GM23338 (cell line): ENCODE results near the gene NAA20. TPM values are rescaled to one million over a fixed set of nuclear protein-coding genes. Genes with fewer than 3 reads are reported as not detected.

Experiments used
- ATAC-seq: fragments of 200-7000 bp; cut with Tn5 transposase; 3 replicates; pipeline ENCODE4 v1.9.1; 2020
- DNase-seq: peaks from one replicate; pipeline ENCODE4 v3.0.0-alpha.2; 2015; ENCODE audit warnings: low spot score
- H2AFZ ChIP-seq: fragments of 200-600 bp; sonication (generic); 2 replicates; pipeline ENCODE4 v1.8.0; 2016; ENCODE audit warnings: antibody characterized with exemption, mild to moderate bottlenecking, moderate library complexity
- H3F3A ChIP-seq: fragments of 200-600 bp; sonication (generic); replicated peaks from 2 replicates; pipeline ENCODE4 v1.8.0; 2017; ENCODE audit warnings: antibody characterized with exemption, mixed run types, low read depth
- H3K27ac ChIP-seq: fragments of 200-600 bp; sonication (generic); 2 replicates; pipeline ENCODE4 v1.6.1; 2016; ENCODE audit warnings: low read depth
- H3K27me3 ChIP-seq: fragments of 200-600 bp; sonication (generic); 2 replicates; pipeline ENCODE4 v1.8.0; 2016; ENCODE audit warnings: mild to moderate bottlenecking, mixed run types, moderate library complexity; ENCODE audit not compliant: insufficient read depth
- H3K36me3 ChIP-seq: fragments of 200-600 bp; sonication (generic); 2 replicates; pipeline ENCODE4 v1.8.0; 2016; ENCODE audit warnings: mild to moderate bottlenecking; ENCODE audit not compliant: insufficient read depth
- H3K4me1 ChIP-seq: fragments of 200-600 bp; sonication (generic); 2 replicates; pipeline ENCODE4 v1.8.0; 2016; ENCODE audit warnings: mild to moderate bottlenecking, moderate library complexity; ENCODE audit not compliant: insufficient read depth
- H3K4me2 ChIP-seq: fragments of 200-600 bp; sonication (generic); 2 replicates; pipeline ENCODE4 v1.7.1; 2017; ENCODE audit warnings: mixed run types
- H3K4me3 ChIP-seq: fragments of 200-600 bp; sonication (generic); 2 replicates; pipeline ENCODE4 v1.6.1; 2016; ENCODE audit warnings: mixed run types
- H3K79me2 ChIP-seq: fragments of 200-600 bp; sonication (generic); replicated peaks from 2 replicates; pipeline ENCODE4 v1.8.0; 2017; ENCODE audit warnings: mild to moderate bottlenecking; ENCODE audit not compliant: insufficient read depth
- H3K9me2 ChIP-seq: fragments of 200-600 bp; sonication (generic); 2 replicates; pipeline ENCODE4 v1.8.0; 2017; ENCODE audit not compliant: insufficient read depth
- H4K20me1 ChIP-seq: fragments of 200-600 bp; sonication (generic); replicated peaks from 2 replicates; pipeline ENCODE4 v1.8.0; 2017; ENCODE audit warnings: mild to moderate bottlenecking; ENCODE audit not compliant: insufficient read depth
- H3K27ac Mint-ChIP-seq: 2 replicates; pipeline ENCODE4 v1.8.0; 2020; ENCODE audit warnings: inconsistent platforms, mild to moderate bottlenecking, moderate library complexity, mixed read lengths
- H3K27me3 Mint-ChIP-seq: 3 replicates; pipeline ENCODE4 v1.8.0; 2022; ENCODE audit warnings: low read depth, mild to moderate bottlenecking, moderate library complexity, mixed read lengths, inconsistent platforms; ENCODE audit not compliant: insufficient read depth, poor library complexity
- H3K36me3 Mint-ChIP-seq: 3 replicates; pipeline ENCODE4 v1.8.0; 2021; ENCODE audit warnings: low read depth, mild to moderate bottlenecking, inconsistent platforms, moderate library complexity, mixed read lengths
- H3K4me1 Mint-ChIP-seq: 3 replicates; pipeline ENCODE4 v1.8.0; 2020; ENCODE audit warnings: mild to moderate bottlenecking, inconsistent platforms, mixed read lengths
- H3K4me3 Mint-ChIP-seq: 3 replicates; pipeline ENCODE4 v1.8.0; 2021; ENCODE audit warnings: moderate library complexity, mild to moderate bottlenecking, inconsistent platforms, mixed read lengths
- H3K9me3 Mint-ChIP-seq: 3 replicates; pipeline ENCODE4 v1.8.0; 2020; ENCODE audit warnings: moderate library complexity, mild to moderate bottlenecking, inconsistent platforms, mixed read lengths
- NANOG ChIP-seq: IDR thresholded peaks from 2 replicates; pipeline ENCODE4 v1.6.1; 2016; ENCODE audit warnings: antibody characterized with exemption, borderline replicate concordance
- ZNF114 ChIP-seq: fragments of 250-450 bp; sonication (Bioruptor Pico); IDR thresholded peaks from 2 replicates; pipeline ENCODE4 v1.5.0; 2020; ENCODE audit warnings: mild to moderate bottlenecking, moderate library complexity
- ZNF331 ChIP-seq: fragments of 250-450 bp; sonication (Bioruptor Pico); IDR thresholded peaks from 2 replicates; pipeline ENCODE4 v1.5.0; 2020; ENCODE audit warnings: low read depth, mild to moderate bottlenecking, moderate library complexity
- polyA plus RNA-seq: library from polyadenylated mRNA; unstranded; fragments of >200 nt; fragmentation: Nextera tagmentation; extraction: Ambion mirVana; gene quantifications from 2 replicates; pipeline ENCODE4 v1.2.1, GENCODE V29; 2016
- total RNA-seq: library from RNA; depleted of rRNA; stranded (reverse); fragments of >200 nt; shearing (Covaris generic); gene quantifications from 2 replicates; pipeline ENCODE4 v1.2.3, GENCODE V29; 2014
- TF ChIP-seq, protein P1 (sequence below): IDR thresholded peaks from one replicate; pipeline ENCODE4 v1.6.1; 2018; ENCODE audit warnings: antibody characterized with exemption; ENCODE audit not compliant: unreplicated experiment
- TF ChIP-seq, protein P2 (sequence below): IDR thresholded peaks from 2 replicates; pipeline ENCODE4 v1.6.1; 2016; ENCODE audit warnings: antibody characterized with exemption
- TF ChIP-seq, protein P3 (sequence below), 2 experiments: fragments of 200-600 bp in 1 of 2; sonication (generic) in 1 of 2; conservative IDR thresholded peaks; 2 replicates each; pipeline versions ENCODE4 v1.5.1 to v1.6.1; 2016 to 2017; ENCODE audit warnings: antibody characterized with exemption in 2 of 2, low read depth in 2 of 2, mild to moderate bottlenecking in 2 of 2, moderate library complexity in 1 of 2
- TF ChIP-seq, protein P4 (sequence below): fragments of 250-450 bp; sonication (Bioruptor Pico); IDR thresholded peaks from 2 replicates; pipeline ENCODE4 v1.5.0; 2020; ENCODE audit warnings: mild to moderate bottlenecking, moderate library complexity

NAA20 gene
- total and polyA plus RNA-seq, 2 experiments from 2014 or later, result 28.7 to 117 TPM

DNA sequence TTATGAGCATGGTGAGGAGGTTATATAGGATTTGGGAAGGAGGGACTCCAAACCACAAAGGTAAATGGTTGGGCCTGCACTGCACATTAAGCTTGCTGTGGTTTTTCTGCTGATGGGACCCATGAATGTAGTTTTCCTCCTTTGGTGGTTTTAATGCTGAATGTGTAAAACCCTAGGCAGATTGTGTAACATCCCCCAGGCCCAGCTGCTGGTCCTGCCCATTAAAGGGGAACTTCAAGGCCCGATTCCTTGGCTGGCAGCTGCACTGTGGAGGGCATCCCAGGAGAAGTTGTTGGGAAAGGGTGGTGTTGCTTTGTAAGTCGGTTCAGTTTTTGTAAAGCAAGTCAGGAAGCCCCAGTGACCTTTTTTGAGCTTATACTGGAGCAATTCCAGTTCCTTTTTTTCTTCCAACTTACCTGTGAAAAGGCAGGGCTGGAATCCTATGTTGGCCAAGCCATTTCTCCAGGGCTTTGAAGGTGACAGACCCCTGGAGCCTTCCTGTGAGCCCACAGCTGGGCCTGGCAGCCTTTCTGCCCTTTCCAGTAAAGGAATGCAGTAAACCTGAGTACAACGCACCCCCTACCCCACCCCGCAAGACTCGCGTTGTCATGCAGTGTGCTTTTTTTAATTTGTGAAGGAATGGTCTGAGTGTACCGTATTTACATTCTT, 43.1 kb upstream of the NAA20 start (continued):
- TF ChIP-seq, protein P1, sequence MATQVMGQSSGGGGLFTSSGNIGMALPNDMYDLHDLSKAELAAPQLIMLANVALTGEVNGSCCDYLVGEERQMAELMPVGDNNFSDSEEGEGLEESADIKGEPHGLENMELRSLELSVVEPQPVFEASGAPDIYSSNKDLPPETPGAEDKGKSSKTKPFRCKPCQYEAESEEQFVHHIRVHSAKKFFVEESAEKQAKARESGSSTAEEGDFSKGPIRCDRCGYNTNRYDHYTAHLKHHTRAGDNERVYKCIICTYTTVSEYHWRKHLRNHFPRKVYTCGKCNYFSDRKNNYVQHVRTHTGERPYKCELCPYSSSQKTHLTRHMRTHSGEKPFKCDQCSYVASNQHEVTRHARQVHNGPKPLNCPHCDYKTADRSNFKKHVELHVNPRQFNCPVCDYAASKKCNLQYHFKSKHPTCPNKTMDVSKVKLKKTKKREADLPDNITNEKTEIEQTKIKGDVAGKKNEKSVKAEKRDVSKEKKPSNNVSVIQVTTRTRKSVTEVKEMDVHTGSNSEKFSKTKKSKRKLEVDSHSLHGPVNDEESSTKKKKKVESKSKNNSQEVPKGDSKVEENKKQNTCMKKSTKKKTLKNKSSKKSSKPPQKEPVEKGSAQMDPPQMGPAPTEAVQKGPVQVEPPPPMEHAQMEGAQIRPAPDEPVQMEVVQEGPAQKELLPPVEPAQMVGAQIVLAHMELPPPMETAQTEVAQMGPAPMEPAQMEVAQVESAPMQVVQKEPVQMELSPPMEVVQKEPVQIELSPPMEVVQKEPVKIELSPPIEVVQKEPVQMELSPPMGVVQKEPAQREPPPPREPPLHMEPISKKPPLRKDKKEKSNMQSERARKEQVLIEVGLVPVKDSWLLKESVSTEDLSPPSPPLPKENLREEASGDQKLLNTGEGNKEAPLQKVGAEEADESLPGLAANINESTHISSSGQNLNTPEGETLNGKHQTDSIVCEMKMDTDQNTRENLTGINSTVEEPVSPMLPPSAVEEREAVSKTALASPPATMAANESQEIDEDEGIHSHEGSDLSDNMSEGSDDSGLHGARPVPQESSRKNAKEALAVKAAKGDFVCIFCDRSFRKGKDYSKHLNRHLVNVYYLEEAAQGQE, result no peak
- TF ChIP-seq ZNF114 (no peak), ZNF331 (no peak)
- TF ChIP-seq, protein P2, sequence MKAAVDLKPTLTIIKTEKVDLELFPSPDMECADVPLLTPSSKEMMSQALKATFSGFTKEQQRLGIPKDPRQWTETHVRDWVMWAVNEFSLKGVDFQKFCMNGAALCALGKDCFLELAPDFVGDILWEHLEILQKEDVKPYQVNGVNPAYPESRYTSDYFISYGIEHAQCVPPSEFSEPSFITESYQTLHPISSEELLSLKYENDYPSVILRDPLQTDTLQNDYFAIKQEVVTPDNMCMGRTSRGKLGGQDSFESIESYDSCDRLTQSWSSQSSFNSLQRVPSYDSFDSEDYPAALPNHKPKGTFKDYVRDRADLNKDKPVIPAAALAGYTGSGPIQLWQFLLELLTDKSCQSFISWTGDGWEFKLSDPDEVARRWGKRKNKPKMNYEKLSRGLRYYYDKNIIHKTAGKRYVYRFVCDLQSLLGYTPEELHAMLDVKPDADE, result no peak

DNA sequence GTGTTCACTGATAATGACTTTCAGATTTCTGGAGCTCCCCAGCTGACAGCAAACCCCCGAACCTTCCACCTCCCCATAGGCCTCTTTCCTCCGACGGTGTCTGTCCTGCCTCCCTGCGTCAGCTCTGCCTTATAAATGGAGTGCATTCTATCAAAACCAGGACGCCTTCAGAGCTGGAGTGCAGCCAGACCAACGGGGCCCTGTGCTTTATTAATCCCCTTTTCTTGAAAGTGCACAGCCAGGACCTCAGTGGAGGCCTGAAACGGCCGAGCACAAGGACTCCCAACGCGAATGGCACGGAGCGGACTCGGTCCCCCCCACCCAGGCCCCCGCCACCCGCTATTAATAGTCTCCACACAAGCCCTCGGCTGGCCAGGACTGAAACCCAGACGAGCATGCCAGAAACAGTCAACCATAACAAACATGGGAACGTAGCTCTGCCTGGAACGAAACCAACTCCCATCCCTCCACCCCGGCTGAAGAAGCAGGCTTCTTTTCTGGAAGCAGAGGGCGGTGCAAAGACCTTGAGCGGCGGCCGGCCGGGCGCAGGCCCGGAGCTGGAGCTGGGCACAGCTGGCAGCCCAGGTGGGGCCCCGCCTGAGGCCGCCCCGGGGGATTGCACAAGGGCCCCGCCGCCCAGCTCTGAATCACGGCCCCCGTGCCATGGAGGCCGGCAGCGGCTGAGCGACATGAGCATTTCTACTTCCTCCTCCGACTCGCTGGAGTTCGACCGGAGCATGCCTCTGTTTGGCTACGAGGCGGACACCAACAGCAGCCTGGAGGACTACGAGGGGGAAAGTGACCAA, 42.3 kb upstream of the NAA20 start:
- H3F3A ChIP-seq, result no peaks in the 10 kb centered on the region
- no peaks in the 10 kb centered on the region for H3K9me2 ChIP-seq
- no peak for DNase-seq
- no peak overlapping the region for H3K4me3 ChIP-seq
- Mint-ChIP-seq H3K4me1 (peaks cover 8% of the 10 kb centered on the region), H3K27me3 (peaks cover 4% of the 10 kb centered on the region), H3K4me3 (no peak overlapping the region), H3K9me3 (no peaks in the 10 kb centered on the region), H3K36me3 (no peaks in the 10 kb centered on the region), H3K27ac (peak overlapping the region; percentile 43; the same call in 1 of the 2 replicates)
- no peak overlapping the region for H3K27ac ChIP-seq
- peak; percentile 43; the same call in 2 of the 3 replicates for ATAC-seq
- no peaks in the 10 kb centered on the region for H3K36me3 ChIP-seq
- no peak overlapping the region for H3K4me2 ChIP-seq
- H3K4me1 ChIP-seq, result no peaks in the 10 kb centered on the region
- H3K27me3 ChIP-seq, result no peaks in the 10 kb centered on the region
- no peaks in the 10 kb centered on the region for H4K20me1 ChIP-seq
- H2AFZ ChIP-seq, result 0 out of 2 replicates have a peak overlapping the region, but pooled peaks have one; percentile 63
- no peaks in the 10 kb centered on the region for H3K79me2 ChIP-seq
- TF ChIP-seq NANOG, result no peak
- TF ChIP-seq, protein P3, sequence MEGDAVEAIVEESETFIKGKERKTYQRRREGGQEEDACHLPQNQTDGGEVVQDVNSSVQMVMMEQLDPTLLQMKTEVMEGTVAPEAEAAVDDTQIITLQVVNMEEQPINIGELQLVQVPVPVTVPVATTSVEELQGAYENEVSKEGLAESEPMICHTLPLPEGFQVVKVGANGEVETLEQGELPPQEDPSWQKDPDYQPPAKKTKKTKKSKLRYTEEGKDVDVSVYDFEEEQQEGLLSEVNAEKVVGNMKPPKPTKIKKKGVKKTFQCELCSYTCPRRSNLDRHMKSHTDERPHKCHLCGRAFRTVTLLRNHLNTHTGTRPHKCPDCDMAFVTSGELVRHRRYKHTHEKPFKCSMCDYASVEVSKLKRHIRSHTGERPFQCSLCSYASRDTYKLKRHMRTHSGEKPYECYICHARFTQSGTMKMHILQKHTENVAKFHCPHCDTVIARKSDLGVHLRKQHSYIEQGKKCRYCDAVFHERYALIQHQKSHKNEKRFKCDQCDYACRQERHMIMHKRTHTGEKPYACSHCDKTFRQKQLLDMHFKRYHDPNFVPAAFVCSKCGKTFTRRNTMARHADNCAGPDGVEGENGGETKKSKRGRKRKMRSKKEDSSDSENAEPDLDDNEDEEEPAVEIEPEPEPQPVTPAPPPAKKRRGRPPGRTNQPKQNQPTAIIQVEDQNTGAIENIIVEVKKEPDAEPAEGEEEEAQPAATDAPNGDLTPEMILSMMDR (conservative IDR thresholded peaks at IDR 0.05; ENCODE audit: low read depth in 2 of 2), result no peak
- TF ChIP-seq, protein P4, sequence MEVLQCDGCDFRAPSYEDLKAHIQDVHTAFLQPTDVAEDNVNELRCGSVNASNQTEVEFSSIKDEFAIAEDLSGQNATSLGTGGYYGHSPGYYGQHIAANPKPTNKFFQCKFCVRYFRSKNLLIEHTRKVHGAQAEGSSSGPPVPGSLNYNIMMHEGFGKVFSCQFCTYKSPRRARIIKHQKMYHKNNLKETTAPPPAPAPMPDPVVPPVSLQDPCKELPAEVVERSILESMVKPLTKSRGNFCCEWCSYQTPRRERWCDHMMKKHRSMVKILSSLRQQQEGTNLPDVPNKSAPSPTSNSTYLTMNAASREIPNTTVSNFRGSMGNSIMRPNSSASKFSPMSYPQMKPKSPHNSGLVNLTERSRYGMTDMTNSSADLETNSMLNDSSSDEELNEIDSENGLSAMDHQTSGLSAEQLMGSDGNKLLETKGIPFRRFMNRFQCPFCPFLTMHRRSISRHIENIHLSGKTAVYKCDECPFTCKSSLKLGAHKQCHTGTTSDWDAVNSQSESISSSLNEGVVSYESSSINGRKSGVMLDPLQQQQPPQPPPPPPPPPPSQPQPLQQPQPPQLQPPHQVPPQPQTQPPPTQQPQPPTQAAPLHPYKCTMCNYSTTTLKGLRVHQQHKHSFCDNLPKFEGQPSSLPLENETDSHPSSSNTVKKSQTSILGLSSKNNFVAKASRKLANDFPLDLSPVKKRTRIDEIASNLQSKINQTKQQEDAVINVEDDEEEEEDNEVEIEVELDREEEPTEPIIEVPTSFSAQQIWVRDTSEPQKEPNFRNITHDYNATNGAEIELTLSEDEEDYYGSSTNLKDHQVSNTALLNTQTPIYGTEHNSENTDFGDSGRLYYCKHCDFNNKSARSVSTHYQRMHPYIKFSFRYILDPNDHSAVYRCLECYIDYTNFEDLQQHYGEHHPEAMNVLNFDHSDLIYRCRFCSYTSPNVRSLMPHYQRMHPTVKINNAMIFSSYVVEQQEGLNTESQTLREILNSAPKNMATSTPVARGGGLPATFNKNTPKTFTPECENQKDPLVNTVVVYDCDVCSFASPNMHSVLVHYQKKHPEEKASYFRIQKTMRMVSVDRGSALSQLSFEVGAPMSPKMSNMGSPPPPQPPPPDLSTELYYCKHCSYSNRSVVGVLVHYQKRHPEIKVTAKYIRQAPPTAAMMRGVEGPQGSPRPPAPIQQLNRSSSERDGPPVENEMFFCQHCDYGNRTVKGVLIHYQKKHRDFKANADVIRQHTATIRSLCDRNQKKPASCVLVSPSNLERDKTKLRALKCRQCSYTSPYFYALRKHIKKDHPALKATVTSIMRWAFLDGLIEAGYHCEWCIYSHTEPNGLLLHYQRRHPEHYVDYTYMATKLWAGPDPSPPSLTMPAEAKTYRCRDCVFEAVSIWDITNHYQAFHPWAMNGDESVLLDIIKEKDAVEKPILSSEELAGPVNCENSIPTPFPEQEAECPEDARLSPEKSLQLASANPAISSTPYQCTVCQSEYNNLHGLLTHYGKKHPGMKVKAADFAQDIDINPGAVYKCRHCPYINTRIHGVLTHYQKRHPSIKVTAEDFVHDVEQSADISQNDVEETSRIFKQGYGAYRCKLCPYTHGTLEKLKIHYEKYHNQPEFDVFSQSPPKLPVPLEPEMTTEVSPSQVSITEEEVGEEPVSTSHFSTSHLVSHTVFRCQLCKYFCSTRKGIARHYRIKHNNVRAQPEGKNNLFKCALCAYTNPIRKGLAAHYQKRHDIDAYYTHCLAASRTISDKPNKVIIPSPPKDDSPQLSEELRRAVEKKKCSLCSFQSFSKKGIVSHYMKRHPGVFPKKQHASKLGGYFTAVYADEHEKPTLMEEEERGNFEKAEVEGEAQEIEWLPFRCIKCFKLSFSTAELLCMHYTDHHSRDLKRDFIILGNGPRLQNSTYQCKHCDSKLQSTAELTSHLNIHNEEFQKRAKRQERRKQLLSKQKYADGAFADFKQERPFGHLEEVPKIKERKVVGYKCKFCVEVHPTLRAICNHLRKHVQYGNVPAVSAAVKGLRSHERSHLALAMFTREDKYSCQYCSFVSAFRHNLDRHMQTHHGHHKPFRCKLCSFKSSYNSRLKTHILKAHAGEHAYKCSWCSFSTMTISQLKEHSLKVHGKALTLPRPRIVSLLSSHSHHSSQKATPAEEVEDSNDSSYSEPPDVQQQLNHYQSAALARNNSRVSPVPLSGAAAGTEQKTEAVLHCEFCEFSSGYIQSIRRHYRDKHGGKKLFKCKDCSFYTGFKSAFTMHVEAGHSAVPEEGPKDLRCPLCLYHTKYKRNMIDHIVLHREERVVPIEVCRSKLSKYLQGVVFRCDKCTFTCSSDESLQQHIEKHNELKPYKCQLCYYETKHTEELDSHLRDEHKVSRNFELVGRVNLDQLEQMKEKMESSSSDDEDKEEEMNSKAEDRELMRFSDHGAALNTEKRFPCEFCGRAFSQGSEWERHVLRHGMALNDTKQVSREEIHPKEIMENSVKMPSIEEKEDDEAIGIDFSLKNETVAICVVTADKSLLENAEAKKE, result no peak
